Effector memory CD8-positive, alpha-beta T cell (primary cell): Measurements from ENCODE around the gene SUGP2.

Source experiments
- ATAC-seq: fragments of 150-1000 bp; cut with Tn5 transposase; replicated peaks from 2 replicates; pipeline ENCODE4 v1.10.0; 2021; ENCODE audit warnings: mild to moderate bottlenecking, moderate library complexity
- DNase-seq, 3 experiments: peaks; one replicate each; pipeline ENCODE4 v3.0.0; 2021
- H3K27ac Mint-ChIP-seq, 2 donors: one replicate each; pipeline ENCODE4 v1.8.0; 2022; ENCODE audit warnings: mild to moderate bottlenecking in 2 of 2, mixed read lengths in 2 of 2, moderate library complexity in 2 of 2
- H3K27me3 Mint-ChIP-seq, 2 donors: one replicate each; pipeline ENCODE4 v1.8.0; 2022; ENCODE audit warnings: mixed read lengths in 2 of 2
- H3K36me3 Mint-ChIP-seq: one replicate; pipeline ENCODE4 v1.8.0; 2022; ENCODE audit warnings: mild to moderate bottlenecking, moderate library complexity, mixed read lengths; ENCODE audit not compliant: insufficient read depth
- H3K4me1 Mint-ChIP-seq, 2 donors: one replicate each; pipeline ENCODE4 v1.8.0; 2022; ENCODE audit warnings: low read depth in 2 of 2, mixed read lengths in 2 of 2
- H3K4me3 Mint-ChIP-seq, 2 donors: one replicate each; pipeline ENCODE4 v1.8.0; 2022; ENCODE audit warnings: mild to moderate bottlenecking in 2 of 2, mixed read lengths in 2 of 2, moderate library complexity in 2 of 2
- H3K9me3 Mint-ChIP-seq, 2 donors: one replicate each; pipeline ENCODE4 v1.8.0; 2022; ENCODE audit warnings: mixed read lengths in 2 of 2

Gene SUGP2

DNA sequence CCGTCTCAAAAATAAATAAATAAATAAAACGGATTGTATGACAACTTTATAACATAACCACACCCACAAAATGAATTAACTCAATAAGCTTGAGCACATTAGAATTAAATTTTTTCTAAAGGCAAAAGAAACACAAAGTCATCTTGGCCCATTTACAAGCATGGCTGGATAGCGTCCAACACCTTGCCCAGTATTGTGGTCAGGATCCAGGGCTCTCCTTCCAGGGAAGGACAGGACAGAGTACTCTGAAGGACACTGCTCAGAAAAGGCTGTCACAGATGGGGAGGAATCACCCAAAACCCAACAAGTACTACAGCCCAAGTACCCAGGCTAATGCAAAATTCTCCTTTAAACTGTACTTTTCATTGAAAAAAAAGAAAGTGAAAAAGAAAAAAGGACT lies 27.1 kb downstream of the SUGP2 start:
- Mint-ChIP-seq H3K4me1 (peaks cover 7 to 9% of the 10 kb centered on the region in 2 donors), H3K36me3 (peaks cover 63% of the 10 kb centered on the region)
- DNase-seq = no peak

GRCh38 chr19:19004144-19004543 lies 29.2 kb downstream of the SUGP2 start:
- peaks cover 10 to 11% of the 10 kb centered on the region in 2 donors for H3K4me1 Mint-ChIP-seq
- H3K27ac Mint-ChIP-seq = no peak overlapping the region
- H3K4me3 Mint-ChIP-seq = no peak overlapping the region
- H3K9me3 Mint-ChIP-seq = no peaks in the 10 kb centered on the region
- H3K36me3 Mint-ChIP-seq = peaks cover 60% of the 10 kb centered on the region
- no peak for DNase-seq
- H3K27me3 Mint-ChIP-seq = no peaks in the 10 kb centered on the region
- no peak for ATAC-seq

More for the DNA sequence above, 27.1 kb downstream of the SUGP2 start:
- Mint-ChIP-seq H3K27me3 (no peaks in the 10 kb centered on the region), H3K4me3 (no peak overlapping the region), H3K27ac (no peak overlapping the region), H3K9me3 (no peaks in the 10 kb centered on the region)
- ATAC-seq = no peak

GRCh38 chr19:18999896-19000620 lies 33.3 kb downstream of the SUGP2 start:
- ATAC-seq (no peak), DNase-seq (no peak)
- Mint-ChIP-seq H3K27ac (peak overlapping the region; percentile 64 to 90), H3K27me3 (no peaks in the 10 kb centered on the region), H3K36me3 (peaks cover 37% of the 10 kb centered on the region), H3K9me3 (no peaks in the 10 kb centered on the region), H3K4me1 (peaks cover 18 to 19% of the 10 kb centered on the region in 2 donors), H3K4me3 (peak overlapping the region; percentile 11 to 23)

DNA sequence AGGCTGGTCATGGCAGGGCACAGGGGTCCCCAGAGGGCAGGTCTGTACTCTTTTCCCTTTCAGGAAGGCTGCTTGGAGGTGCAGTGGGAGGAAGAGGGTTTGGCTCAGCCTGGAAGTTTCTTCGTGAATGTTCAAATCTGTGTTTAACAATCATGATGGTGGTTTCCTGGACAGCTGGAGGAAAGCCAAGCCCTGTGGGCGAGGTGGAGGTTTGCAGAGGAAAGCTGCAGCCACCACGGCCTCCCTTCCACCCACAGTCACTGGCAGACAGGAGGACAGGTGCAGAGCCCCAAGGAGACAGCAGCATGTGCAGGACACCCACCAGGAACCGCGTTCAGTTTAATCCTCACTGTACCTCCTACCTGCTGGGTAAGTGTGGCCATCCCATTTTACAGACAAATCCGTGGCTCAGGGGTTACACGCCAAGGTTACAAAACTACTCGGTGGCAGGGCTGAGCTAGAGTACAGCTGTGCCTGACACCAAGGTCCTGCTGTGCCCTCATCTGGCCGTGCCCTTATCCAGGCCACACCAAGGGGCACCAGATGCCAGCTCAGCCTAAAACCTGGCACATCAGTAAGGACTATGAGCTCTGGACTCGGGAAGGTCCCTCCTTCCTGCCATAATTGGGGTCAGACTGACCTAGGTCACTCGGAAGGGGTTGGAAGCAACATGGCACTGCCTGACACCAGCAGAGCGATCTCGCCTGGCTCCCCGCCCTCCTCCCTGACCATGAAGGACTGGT lies 34.1 kb downstream of the SUGP2 start:
- Mint-ChIP-seq H3K36me3 (peaks cover 34% of the 10 kb centered on the region), H3K4me1 (peaks cover 18 to 19% of the 10 kb centered on the region in 2 donors), H3K27me3 (no peaks in the 10 kb centered on the region), H3K27ac (peak overlapping the region; percentile 64 to 90), H3K9me3 (no peaks in the 10 kb centered on the region), H3K4me3 (peak overlapping the region; percentile 6 to 56)
- DNase-seq = no peak
- peak; percentile 24 for ATAC-seq

GRCh38 chr19:18998276-18998675 lies 35.0 kb downstream of the SUGP2 start:
- H3K27me3 Mint-ChIP-seq = no peaks in the 10 kb centered on the region
- DNase-seq = no peak
- ATAC-seq = no peak
- H3K27ac Mint-ChIP-seq = peak overlapping the region; percentile 64 to 90
- H3K4me1 Mint-ChIP-seq = peaks cover 18 to 19% of the 10 kb centered on the region in 2 donors
- peaks cover 37% of the 10 kb centered on the region for H3K36me3 Mint-ChIP-seq
- no peak overlapping the region for H3K4me3 Mint-ChIP-seq
- H3K9me3 Mint-ChIP-seq = no peaks in the 10 kb centered on the region

GRCh38 chr19:18996796-18997394 lies 36.4 kb downstream of the SUGP2 start:
- peaks cover 30% of the 10 kb centered on the region for H3K36me3 Mint-ChIP-seq
- H3K4me3 Mint-ChIP-seq = no peak overlapping the region
- peaks cover 18 to 19% of the 10 kb centered on the region in 2 donors for H3K4me1 Mint-ChIP-seq
- ATAC-seq (no peak), DNase-seq (no peak)
- no peaks in the 10 kb centered on the region for H3K27me3 Mint-ChIP-seq
- no peaks in the 10 kb centered on the region for H3K9me3 Mint-ChIP-seq
- peak overlapping the region in 1 of 2 donors; percentile 82 for H3K27ac Mint-ChIP-seq

DNA sequence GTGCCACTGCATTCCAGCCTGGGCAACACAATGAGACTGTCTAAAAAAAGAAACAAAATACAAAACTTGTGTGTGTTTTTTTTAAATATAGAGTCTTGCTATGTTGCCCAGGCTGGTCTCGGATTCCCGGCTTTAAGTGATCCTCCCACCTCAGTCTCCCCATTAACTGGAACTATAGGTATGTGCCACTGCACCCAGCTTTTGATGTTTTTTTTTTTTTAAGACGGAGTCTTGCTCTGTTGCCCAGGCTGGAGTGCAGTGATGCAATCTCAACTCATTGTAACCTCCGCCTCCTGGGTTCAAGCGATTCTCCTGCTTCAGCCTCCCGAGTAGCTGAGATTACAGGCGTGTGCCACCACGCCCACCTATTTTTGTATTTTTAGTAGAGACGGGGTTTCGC lies 37.0 kb downstream of the SUGP2 start:
- no peak for ATAC-seq
- Mint-ChIP-seq H3K4me3 (no peak overlapping the region), H3K36me3 (peaks cover 27% of the 10 kb centered on the region), H3K27ac (peak overlapping the region in 1 of 2 donors; percentile 82), H3K4me1 (peaks cover 18 to 19% of the 10 kb centered on the region in 2 donors), H3K27me3 (no peaks in the 10 kb centered on the region), H3K9me3 (no peaks in the 10 kb centered on the region)
- no peak for DNase-seq

DNA sequence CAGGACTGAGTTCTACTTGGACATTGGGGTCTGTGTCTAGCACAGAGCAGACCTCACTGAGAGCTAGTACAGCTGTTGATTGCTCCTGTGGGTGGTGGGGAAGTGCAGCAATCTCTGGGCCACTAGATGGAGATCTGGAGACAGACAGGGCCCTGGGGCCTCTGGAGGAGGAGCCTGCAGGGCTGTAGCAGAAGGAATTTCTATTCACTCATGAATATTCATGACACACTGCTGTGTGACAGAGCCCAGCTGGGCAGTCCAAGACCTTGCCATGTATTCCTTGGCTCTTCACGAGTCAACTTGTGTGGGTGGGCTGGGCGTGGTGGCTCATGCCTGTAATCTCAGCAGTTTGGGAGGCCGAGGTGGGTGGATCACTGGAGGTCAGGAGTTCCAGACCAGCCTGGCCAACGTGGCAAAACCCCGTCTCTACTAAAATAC lies 37.5 kb downstream of the SUGP2 start:
- no peaks in the 10 kb centered on the region for H3K27me3 Mint-ChIP-seq
- no peak overlapping the region for H3K27ac Mint-ChIP-seq
- H3K4me1 Mint-ChIP-seq = peaks cover 18 to 19% of the 10 kb centered on the region in 2 donors
- no peak for DNase-seq
- H3K4me3 Mint-ChIP-seq = no peak overlapping the region
- peaks cover 27% of the 10 kb centered on the region for H3K36me3 Mint-ChIP-seq
- peak; percentile 32 for ATAC-seq
- no peaks in the 10 kb centered on the region for H3K9me3 Mint-ChIP-seq

DNA sequence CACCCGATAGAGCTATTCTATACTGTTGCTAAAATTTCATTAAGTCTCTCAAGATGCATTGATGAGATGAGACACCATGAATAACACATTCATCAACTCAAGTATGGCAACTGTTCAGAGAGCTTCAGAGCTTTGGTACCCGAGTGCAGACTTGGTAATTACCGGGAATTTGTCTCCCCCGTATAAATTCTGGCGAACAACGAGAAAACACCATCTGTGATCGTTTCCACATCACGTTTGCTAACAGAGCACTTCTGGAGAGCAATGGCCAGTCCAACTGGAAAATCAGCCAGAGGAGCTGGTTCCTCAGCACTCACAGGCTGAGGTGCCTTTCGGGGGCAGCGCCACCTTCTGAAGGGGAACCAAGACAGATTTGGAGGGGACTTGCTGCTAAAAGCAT lies 40.2 kb downstream of the SUGP2 start:
- ATAC-seq (no peak), DNase-seq (no peak)
- Mint-ChIP-seq H3K9me3 (no peaks in the 10 kb centered on the region), H3K36me3 (peaks cover 31% of the 10 kb centered on the region), H3K27ac (no peak overlapping the region), H3K27me3 (no peaks in the 10 kb centered on the region), H3K4me3 (no peak overlapping the region), H3K4me1 (no peaks in the 10 kb centered on the region)

DNA sequence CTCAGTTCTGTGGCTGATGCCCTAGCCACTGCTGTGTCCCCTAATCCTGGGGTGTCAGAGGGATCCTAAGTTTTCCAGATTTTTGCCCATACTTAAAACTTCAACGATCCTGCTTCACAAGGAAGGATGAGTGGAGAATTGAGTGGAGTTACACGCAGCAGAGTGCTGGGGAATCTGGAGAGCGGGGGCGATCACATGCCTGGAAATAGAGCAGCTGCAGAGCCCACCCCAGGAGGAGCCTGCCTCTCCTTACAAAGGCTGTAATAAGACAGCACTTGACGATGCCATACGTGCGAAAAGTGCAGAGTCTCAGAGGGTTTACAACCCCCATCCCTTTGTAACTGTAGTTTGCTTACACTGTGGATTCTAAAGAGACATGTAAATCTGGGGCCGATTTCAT lies 40.6 kb downstream of the SUGP2 start:
- Mint-ChIP-seq H3K27me3 (no peaks in the 10 kb centered on the region), H3K4me3 (no peak overlapping the region), H3K9me3 (no peaks in the 10 kb centered on the region), H3K4me1 (no peaks in the 10 kb centered on the region), H3K27ac (no peak overlapping the region), H3K36me3 (peaks cover 31% of the 10 kb centered on the region)
- DNase-seq = no peak
- ATAC-seq = no peak

GRCh38 chr19:18991468-18991867 lies 41.8 kb downstream of the SUGP2 start:
- no peak for ATAC-seq

GRCh38 chr19:18991006-18991405 lies 42.3 kb downstream of the SUGP2 start:
- H3K27ac Mint-ChIP-seq = no peak overlapping the region
- H3K4me3 Mint-ChIP-seq = no peak overlapping the region
- H3K9me3 Mint-ChIP-seq = no peaks in the 10 kb centered on the region
- no peaks in the 10 kb centered on the region for H3K27me3 Mint-ChIP-seq
- no peak for ATAC-seq
- DNase-seq = no peak
- H3K4me1 Mint-ChIP-seq = no peaks in the 10 kb centered on the region
- peaks cover 31% of the 10 kb centered on the region for H3K36me3 Mint-ChIP-seq

More at GRCh38 chr19:18991468-18991867, 41.8 kb downstream of the SUGP2 start:
- Mint-ChIP-seq H3K4me1 (no peaks in the 10 kb centered on the region), H3K27ac (no peak overlapping the region), H3K9me3 (no peaks in the 10 kb centered on the region), H3K27me3 (no peaks in the 10 kb centered on the region), H3K4me3 (no peak overlapping the region), H3K36me3 (peaks cover 31% of the 10 kb centered on the region)
- no peak for DNase-seq

GRCh38 chr19:18990128-18990708 lies 43.1 kb downstream of the SUGP2 start:
- Mint-ChIP-seq H3K4me3 (no peak overlapping the region), H3K9me3 (no peaks in the 10 kb centered on the region), H3K27ac (no peak overlapping the region), H3K27me3 (peaks cover 0 to 5% of the 10 kb centered on the region in 2 donors), H3K4me1 (no peaks in the 10 kb centered on the region), H3K36me3 (peaks cover 31% of the 10 kb centered on the region)
- no peak for DNase-seq
- no peak for ATAC-seq
